Measurements from ENCODE around the gene STEAP1B.
A peak's percentile ranks its signal among the peaks of the same experiment; 100 is the strongest.

Gene STEAP1B

DNA sequence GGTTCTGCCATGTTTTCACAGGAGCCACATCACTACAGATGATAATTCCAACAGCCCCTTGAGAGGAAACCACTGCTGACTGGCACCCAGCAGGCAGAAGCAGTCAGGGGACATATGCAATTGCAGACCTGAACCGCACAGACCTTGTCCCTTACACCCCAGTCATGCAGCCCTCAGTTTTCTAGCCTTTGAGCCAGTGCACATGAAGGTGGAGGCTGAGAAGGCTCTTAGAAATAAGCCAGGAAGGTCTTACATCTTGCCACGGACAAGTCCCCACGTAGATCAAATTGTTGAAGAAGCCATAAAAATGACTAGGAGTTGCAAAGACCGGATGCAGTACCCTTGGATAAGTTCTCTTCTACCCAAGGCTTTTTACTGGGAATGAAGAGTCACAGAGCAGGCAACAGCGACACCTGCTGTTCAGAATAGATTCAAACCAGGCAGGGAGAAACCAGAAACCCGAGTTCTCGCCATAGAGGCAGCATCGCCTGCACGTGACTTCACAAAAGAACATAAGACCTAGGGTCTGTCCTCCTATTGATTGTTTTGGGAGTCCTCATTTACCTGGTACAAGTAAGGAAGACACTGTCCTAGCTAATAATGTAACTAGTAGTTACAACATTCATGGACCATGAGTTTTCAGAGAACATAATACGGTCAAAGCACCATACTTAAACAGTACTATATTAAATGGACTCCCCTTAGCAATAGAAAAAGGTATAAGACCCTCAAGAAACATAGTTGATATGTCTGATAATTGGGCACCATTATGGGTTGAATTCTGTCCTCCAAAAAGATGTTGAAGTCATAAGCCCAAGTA is 11.1 kb downstream of the STEAP1B start:
- TF ChIP-seq, protein P1, sequence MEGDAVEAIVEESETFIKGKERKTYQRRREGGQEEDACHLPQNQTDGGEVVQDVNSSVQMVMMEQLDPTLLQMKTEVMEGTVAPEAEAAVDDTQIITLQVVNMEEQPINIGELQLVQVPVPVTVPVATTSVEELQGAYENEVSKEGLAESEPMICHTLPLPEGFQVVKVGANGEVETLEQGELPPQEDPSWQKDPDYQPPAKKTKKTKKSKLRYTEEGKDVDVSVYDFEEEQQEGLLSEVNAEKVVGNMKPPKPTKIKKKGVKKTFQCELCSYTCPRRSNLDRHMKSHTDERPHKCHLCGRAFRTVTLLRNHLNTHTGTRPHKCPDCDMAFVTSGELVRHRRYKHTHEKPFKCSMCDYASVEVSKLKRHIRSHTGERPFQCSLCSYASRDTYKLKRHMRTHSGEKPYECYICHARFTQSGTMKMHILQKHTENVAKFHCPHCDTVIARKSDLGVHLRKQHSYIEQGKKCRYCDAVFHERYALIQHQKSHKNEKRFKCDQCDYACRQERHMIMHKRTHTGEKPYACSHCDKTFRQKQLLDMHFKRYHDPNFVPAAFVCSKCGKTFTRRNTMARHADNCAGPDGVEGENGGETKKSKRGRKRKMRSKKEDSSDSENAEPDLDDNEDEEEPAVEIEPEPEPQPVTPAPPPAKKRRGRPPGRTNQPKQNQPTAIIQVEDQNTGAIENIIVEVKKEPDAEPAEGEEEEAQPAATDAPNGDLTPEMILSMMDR (IDR thresholded peaks at IDR 0.05; ENCODE audit: extremely low read depth, insufficient read depth, missing control alignments): peak; percentile 77

DNA sequence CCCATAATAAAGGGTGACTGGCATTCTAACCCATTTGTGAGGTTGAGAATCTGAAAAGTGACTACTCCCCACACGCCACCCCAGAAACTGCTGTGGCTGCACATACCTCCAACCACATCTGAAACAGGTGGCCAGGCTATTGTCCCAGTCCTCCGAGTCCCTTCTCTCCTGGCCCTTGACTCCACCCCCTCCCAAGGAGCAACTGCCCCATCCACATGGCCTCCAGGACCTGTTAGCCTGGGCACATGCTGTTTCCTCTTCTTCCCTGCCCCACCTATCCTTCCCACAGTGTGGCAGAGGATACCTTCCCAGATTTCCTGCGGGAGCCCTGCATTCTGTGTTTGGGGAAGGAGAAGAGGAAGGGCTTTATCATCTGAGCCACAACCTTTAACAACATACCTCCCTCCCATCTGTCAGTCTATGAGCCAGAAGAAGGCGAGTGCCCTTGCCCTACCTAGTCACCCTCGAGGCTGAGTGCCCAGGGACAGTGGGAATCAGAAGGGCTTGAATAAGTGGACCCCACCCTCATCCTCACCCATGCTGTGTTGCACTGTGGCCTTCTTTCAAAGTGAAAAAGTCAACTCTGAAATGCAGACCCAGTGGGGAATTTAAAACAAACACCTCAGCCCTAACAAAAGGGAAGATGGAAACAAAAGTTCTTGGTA is 11.9 kb downstream of the STEAP1B start:
- DNase-seq (ENCODE audit: low spot score): no peak
- in situ Hi-C loops (cut with MboI; ENCODE audit: low pct_unique_long_range_greater_than_20kb, low sequenced_read_pairs, unreplicated experiment): loop anchor here (5.0 kb wide), 1 partner anchor 381 kb away; no protein-coding TSS in a partner anchor
- TF ChIP-seq, protein P1 (IDR thresholded peaks at IDR 0.05; ENCODE audit: extremely low read depth, insufficient read depth, missing control alignments): no peak

More for the DNA sequence above, 11.1 kb downstream of the STEAP1B start:
- in situ Hi-C loops (cut with MboI; ENCODE audit: low pct_unique_long_range_greater_than_20kb, low sequenced_read_pairs, unreplicated experiment): loop anchor here (5.0 kb wide), 1 partner anchor 382 kb away; no protein-coding TSS in a partner anchor
- peak; percentile 68 for DNase-seq (ENCODE audit: low spot score)

DNA sequence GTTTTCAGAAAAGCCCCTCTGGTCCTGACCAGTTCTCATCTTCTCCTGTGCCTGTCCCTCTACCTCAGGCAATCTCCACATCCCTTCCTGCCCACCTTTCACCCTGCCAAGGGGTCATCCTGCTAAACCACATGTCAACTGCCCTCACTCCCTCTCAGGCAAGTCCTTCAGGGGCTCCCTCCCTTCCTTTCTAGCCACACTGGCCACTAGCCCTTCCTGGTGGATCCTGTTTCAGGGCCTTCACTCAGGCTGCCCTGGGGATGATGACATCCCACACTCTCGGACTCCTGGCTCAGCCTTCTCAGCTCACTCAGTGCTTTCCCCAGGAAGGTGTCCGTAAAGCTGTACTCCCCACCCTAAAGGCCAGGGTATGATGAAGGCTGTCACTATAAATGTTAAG is 13.4 kb downstream of the STEAP1B start:
- DNase-seq (ENCODE audit: low spot score): no peak
- in situ Hi-C loops (cut with MboI; ENCODE audit: low pct_unique_long_range_greater_than_20kb, low sequenced_read_pairs, unreplicated experiment): loop anchor here (5.0 kb wide), 1 partner anchor 379 kb away; no protein-coding TSS in a partner anchor
- TF ChIP-seq, protein P1 (IDR thresholded peaks at IDR 0.05; ENCODE audit: extremely low read depth, insufficient read depth, missing control alignments): no peak

DNA sequence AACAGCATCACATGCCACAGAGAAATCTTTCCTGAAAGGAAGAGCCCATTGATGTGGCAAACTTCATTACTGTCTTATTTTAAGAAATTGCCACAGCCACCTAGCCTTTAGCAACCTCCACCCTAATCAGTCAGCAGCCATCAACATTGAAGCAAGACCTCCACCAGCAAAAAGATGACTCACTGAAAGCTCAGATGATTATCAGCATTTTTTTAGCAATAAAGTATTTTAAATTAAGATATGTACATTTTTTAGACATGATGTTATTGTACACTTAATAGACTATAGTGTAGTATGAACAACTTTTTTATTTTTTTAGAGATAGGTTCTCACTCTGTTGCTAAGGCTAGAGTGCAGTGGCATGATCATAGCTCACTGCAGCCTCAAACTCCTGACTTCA is 14.8 kb downstream of the STEAP1B start:
- in situ Hi-C loops (cut with MboI; ENCODE audit: low pct_unique_long_range_greater_than_20kb, low sequenced_read_pairs, unreplicated experiment): loop anchor here (5.0 kb wide), 1 partner anchor 378 kb away; no protein-coding TSS in a partner anchor
- DNase-seq (ENCODE audit: low spot score): no peak
- TF ChIP-seq, protein P1 (IDR thresholded peaks at IDR 0.05; ENCODE audit: extremely low read depth, insufficient read depth, missing control alignments): no peak

DNA sequence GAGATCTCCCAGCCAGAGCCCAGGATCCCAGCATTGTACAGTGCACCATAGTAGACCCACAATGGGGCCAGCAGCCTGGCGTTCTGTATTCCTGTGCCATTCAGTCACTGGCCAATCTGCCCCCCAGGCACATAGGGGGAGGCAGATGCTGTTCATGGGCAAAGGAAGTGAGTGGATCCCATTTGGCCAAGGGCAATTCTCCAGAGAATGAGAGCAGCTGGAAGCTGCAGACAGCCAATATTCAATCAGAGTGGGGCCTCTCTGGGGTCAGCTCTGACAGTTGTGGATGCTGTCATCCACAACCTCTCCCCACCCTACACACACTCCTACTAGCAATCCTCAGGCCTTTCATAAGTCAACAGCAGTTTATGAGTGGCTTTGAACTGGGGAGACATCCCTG is 17.5 kb downstream of the STEAP1B start:
- TF ChIP-seq, protein P1 (IDR thresholded peaks at IDR 0.05; ENCODE audit: extremely low read depth, insufficient read depth, missing control alignments): no peak
- in situ Hi-C loops (cut with MboI; ENCODE audit: low pct_unique_long_range_greater_than_20kb, low sequenced_read_pairs, unreplicated experiment): no loop called here
- no peak for DNase-seq (ENCODE audit: low spot score)

DNA sequence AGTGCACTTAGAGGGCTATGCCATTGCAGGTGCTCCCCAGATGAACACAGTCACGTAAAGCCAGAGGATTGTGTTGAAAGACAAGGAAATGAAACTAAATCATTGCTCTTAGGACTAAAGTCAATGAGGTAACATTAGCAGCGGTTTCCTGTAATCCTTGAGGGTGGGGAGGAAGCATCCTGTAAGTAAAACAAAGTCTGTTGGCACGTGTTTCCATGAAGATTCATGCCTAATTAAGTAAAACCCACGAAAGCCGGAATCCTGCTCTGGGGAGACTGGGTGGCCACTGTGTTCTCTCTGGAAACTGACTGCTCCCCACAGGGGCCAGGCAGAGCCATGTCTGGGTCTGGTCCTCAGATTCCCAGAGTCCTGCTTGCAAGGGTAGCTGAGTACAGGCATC is 18.3 kb downstream of the STEAP1B start:
- in situ Hi-C loops (cut with MboI; ENCODE audit: low pct_unique_long_range_greater_than_20kb, low sequenced_read_pairs, unreplicated experiment): no loop called here
- TF ChIP-seq, protein P1 (IDR thresholded peaks at IDR 0.05; ENCODE audit: extremely low read depth, insufficient read depth, missing control alignments): no peak
- no peak for DNase-seq (ENCODE audit: low spot score)

Data from GM13977 (cell line).